Tibial artery (tissue), 4 donors: ENCODE data around the gene CD300LG.
A peak's percentile ranks its signal among the peaks of the same experiment; 100 is the strongest.

Experiments
- DNase-seq, 2 donors: peaks; one replicate each; pipeline ENCODE4 v3.0.0-alpha.2; 2019
- H3K27ac ChIP-seq, 2 donors: fragments of 200-600 bp; sonication (generic) in 1 of 2; 1 replicate in 1 of 2; 2 replicates in 1 of 2; pipeline ENCODE4 v1.5.1; 2018 to 2019; ENCODE audit warnings: mild to moderate bottlenecking in 1 of 2
- H3K27me3 ChIP-seq, 2 donors: fragments of 200-600 bp; sonication (generic) in 1 of 2; one replicate each; pipeline versions ENCODE4 v1.5.1 to v1.6.0; 2016 to 2019
- H3K36me3 ChIP-seq, 3 donors: fragments of 200-600 bp; sonication (generic) in 2 of 3; one replicate each; pipeline ENCODE4 v1.5.1; 2016 to 2019; ENCODE audit warnings: mild to moderate bottlenecking in 2 of 3
- H3K4me1 ChIP-seq, 4 donors: fragments of 200-600 bp; sonication (generic) in 2 of 4; 1 replicate in 3 of 4; 2 replicates in 1 of 4; pipeline ENCODE4 v1.5.1; 2016 to 2019
- H3K4me3 ChIP-seq, 2 donors: fragments of 200-600 bp; sonication (generic) in 1 of 2; 1 replicate in 1 of 2; 2 replicates in 1 of 2; pipeline ENCODE4 v1.5.1; 2018 to 2019; ENCODE audit warnings: mild to moderate bottlenecking in 2 of 2
- H3K9me3 ChIP-seq, 3 donors: fragments of 200-600 bp; sonication (generic) in 1 of 3; one replicate each; pipeline ENCODE4 v1.5.1; 2016 to 2019
- intact Hi-C: fragments of 100-400 bp; cut with DNase I; formaldehyde crosslinking; loops from one replicate; pipeline ENCODE4 v1.15.0; 2023; ENCODE audit warnings: low total_unique reads
- TF ChIP-seq, protein P1 (sequence below), 2 experiments: fragments of 200-600 bp in 1 of 2; fragments of 450-650 bp in 1 of 2; IDR thresholded peaks; one replicate each; pipeline ENCODE4 v1.5.1; 2017 to 2019; ENCODE audit warnings: antibody characterized with exemption in 2 of 2, mild to moderate bottlenecking in 1 of 2, moderate library complexity in 1 of 2

CD300LG gene

DNA sequence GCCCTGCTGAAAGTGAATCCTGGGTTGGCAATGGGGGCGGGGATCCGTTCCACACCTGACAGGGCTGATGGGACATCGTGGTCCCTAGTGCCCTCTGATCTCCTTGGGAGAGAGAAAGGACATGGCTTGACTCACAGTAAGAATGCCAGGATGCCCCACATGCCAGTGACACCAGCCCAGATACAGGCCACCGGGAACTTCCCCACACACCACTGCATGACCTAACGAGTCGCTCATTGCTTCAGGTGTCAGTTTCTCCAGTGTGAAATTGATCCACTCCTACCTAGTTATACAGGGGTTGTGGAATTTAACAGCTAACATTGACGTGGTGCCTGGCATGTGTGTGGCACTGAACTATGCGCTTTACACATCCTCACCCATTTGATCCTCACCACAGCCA, 7.5 kb downstream of the CD300LG start:
- Histone ChIP-seq H3K9me3 (no peaks in the 10 kb centered on the region), H3K4me3 (no peak overlapping the region), H3K27ac (no peak overlapping the region), H3K27me3 (peaks cover 0 to 37% of the 10 kb centered on the region in 2 donors), H3K4me1 (peaks cover 0 to 2% (median 0%) of the 10 kb centered on the region in 4 donors), H3K36me3 (no peaks in the 10 kb centered on the region)
- TF ChIP-seq, protein P1, sequence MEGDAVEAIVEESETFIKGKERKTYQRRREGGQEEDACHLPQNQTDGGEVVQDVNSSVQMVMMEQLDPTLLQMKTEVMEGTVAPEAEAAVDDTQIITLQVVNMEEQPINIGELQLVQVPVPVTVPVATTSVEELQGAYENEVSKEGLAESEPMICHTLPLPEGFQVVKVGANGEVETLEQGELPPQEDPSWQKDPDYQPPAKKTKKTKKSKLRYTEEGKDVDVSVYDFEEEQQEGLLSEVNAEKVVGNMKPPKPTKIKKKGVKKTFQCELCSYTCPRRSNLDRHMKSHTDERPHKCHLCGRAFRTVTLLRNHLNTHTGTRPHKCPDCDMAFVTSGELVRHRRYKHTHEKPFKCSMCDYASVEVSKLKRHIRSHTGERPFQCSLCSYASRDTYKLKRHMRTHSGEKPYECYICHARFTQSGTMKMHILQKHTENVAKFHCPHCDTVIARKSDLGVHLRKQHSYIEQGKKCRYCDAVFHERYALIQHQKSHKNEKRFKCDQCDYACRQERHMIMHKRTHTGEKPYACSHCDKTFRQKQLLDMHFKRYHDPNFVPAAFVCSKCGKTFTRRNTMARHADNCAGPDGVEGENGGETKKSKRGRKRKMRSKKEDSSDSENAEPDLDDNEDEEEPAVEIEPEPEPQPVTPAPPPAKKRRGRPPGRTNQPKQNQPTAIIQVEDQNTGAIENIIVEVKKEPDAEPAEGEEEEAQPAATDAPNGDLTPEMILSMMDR (IDR thresholded peaks at IDR 0.05), result no peak
- intact Hi-C loops, result no loop called here
- DNase-seq, result peak in 1 of 2 donors; percentile 12

DNA sequence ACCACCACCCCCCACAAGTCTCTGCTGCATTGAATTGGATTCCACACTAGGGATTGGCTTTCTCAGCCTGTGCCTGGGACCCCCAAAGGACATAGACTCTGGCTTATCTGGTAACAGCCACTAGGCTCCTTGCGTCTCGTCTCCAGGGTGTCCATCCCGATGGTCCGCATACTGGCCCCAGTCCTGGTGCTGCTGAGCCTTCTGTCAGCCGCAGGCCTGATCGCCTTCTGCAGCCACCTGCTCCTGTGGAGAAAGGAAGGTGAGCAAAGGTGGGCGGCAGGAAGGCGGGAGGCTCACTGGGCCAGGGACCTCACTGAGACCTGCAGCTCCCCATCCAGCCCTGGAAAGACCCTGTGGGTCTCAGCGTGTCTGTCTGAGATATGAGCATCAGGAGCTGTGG, 8.1 kb downstream of the CD300LG start:
- peak in 1 of 2 donors; percentile 33 for DNase-seq
- intact Hi-C loops, result no loop called here
- H3K4me1 ChIP-seq, result peaks cover 0 to 8% (median 3%) of the 10 kb centered on the region in 4 donors

DNA sequence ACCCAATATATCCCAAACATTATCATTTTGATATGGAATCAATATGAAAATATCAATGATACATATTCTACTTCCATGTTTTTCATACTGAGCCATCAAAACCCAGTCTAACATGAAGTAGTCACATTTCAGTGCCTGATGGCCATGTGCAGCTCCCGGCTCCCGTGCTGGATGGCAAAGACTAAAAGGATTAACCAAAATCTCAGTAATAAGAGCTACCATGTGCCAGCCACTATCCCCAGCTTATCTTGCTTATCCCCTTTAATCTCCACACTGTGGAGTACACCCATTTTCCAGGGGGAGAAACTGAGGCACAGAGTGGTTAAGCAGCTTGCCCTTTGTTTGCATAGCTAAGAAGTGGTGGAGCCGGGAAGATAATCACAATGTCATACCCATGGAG, 9.2 kb downstream of the CD300LG start:
- Histone ChIP-seq H3K4me1 (peaks cover 0 to 19% (median 13%) of the 10 kb centered on the region in 4 donors), H3K27me3 (peaks cover 0 to 37% of the 10 kb centered on the region in 2 donors), H3K9me3 (no peaks in the 10 kb centered on the region), H3K36me3 (no peaks in the 10 kb centered on the region), H3K4me3 (no peak overlapping the region), H3K27ac (no peak overlapping the region)
- TF ChIP-seq, protein P1 (IDR thresholded peaks at IDR 0.05), result no peak
- intact Hi-C loops, result no loop called here
- no peak for DNase-seq

More for the DNA sequence above, 8.1 kb downstream of the CD300LG start:
- H3K4me3 ChIP-seq, result no peak overlapping the region
- no peak overlapping the region for H3K27ac ChIP-seq
- H3K36me3 ChIP-seq, result no peaks in the 10 kb centered on the region
- H3K27me3 ChIP-seq, result peaks cover 0 to 37% of the 10 kb centered on the region in 2 donors
- TF ChIP-seq, protein P1 (IDR thresholded peaks at IDR 0.05), result no peak
- no peaks in the 10 kb centered on the region for H3K9me3 ChIP-seq

DNA sequence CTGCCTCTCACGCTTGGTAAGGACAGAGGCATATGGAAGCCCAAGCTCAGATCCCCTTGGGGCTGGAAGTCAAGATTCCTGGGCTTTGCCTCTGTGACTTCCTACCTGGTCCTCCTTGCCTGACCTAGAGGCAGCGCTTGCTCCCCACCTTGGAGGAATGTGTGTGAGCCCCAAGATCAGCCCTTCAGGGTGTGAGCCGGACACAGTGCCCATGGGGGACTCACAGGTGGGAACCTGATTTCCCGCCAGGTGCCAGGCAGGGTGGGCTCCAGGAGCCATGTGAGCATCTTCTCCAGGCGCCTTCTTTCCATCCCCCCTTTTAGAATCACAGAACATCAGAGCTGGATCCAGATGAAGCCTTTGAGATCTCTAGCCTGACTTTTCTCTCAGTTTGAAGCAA, 10.2 kb downstream of the CD300LG start:
- DNase-seq, result peak in 1 of 2 donors; percentile 33
- TF ChIP-seq, protein P1 (IDR thresholded peaks at IDR 0.05), result no peak
- Histone ChIP-seq H3K27ac (no peak overlapping the region), H3K27me3 (peaks cover 0 to 37% of the 10 kb centered on the region in 2 donors), H3K9me3 (no peaks in the 10 kb centered on the region), H3K4me1 (peaks cover 0 to 29% (median 21%) of the 10 kb centered on the region in 4 donors), H3K4me3 (no peak overlapping the region), H3K36me3 (no peaks in the 10 kb centered on the region)
- intact Hi-C loops, result no loop called here

DNA sequence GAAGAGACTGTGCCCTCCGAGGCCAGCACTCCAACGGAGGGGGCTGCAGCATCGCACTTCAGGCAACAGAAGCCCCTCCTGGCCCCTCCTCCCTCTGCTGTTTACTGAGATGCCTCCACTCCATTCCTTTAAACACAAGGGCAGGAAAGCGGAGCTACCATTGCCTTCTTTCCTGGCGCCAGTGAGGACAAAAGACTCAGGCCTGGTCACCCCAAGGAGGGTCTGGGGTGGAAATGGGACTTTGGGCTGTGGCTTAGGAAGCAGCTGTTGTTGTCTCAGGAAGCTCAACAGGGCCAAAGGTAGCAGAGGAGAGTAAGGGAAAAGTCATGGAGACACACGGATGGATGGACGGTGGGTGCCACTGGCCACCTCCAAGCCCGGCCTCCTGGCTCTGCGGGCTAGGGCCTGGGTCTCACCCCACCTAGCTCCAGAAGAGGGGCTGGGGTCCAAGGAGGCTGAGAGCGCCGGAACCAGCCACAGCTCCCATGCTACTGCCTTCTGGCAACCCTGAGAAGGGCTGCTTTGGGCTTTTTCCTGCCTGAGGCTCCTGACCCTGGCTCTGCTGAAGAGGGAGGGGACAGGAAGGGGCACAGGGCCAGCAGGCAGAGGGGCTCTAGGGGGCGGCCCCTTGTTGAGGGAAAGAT, 11.1 kb downstream of the CD300LG start:
- H3K4me1 ChIP-seq, result peaks cover 0 to 29% (median 21%) of the 10 kb centered on the region in 4 donors
- intact Hi-C loops, result no loop called here

More for the DNA sequence above, 11.1 kb downstream of the CD300LG start:
- TF ChIP-seq, protein P1 (IDR thresholded peaks at IDR 0.05), result no peak
- Histone ChIP-seq H3K27me3 (peaks cover 0 to 28% of the 10 kb centered on the region in 2 donors), H3K4me3 (no peak overlapping the region), H3K9me3 (no peaks in the 10 kb centered on the region), H3K27ac (no peak overlapping the region), H3K36me3 (no peaks in the 10 kb centered on the region)
- peak in 1 of 2 donors; percentile 43 for DNase-seq
